Parathyroid adenoma (tissue), 2 donors: ENCODE results near the gene TMEM258.

Experiments
- H2AFZ ChIP-seq: fragments of 300-600 bp; sonication (generic); one replicate; pipeline ENCODE4 v1.7.0; 2017; ENCODE audit warnings: antibody characterized with exemption, mild to moderate bottlenecking
- H3K27ac ChIP-seq: fragments of 300-600 bp; sonication (generic); one replicate; pipeline ENCODE4 v1.7.0; 2017
- H3K27me3 ChIP-seq: fragments of 300-600 bp; sonication (generic); one replicate; pipeline ENCODE4 v1.7.0; 2017; ENCODE audit warnings: low read length; ENCODE audit not compliant: control insufficient read depth, insufficient read depth
- H3K36me3 ChIP-seq: fragments of 300-600 bp; sonication (generic); one replicate; pipeline ENCODE4 v1.7.0; 2017; ENCODE audit warnings: low read length; ENCODE audit not compliant: control insufficient read depth, insufficient read depth
- H3K4me1 ChIP-seq: fragments of 300-600 bp; sonication (generic); one replicate; pipeline ENCODE4 v1.7.0; 2017; ENCODE audit warnings: control low read depth
- H3K4me2 ChIP-seq: fragments of 300-600 bp; sonication (generic); one replicate; pipeline ENCODE4 v1.7.0; 2017; ENCODE audit warnings: low read length
- H3K4me3 ChIP-seq: fragments of 300-600 bp; sonication (generic); one replicate; pipeline ENCODE4 v1.7.0; 2017; ENCODE audit warnings: low read depth, low read length
- H3K79me2 ChIP-seq: fragments of 300-600 bp; sonication (generic); one replicate; pipeline ENCODE4 v1.7.0; 2017; ENCODE audit warnings: control low read depth
- H3K9ac ChIP-seq: fragments of 300-600 bp; sonication (generic); one replicate; pipeline ENCODE4 v1.7.0; 2017; ENCODE audit warnings: mild to moderate bottlenecking
- H3K9me3 ChIP-seq: fragments of 300-600 bp; sonication (generic); one replicate; pipeline ENCODE4 v1.7.0; 2017; ENCODE audit warnings: low read length; ENCODE audit not compliant: control insufficient read depth
- TF ChIP-seq, protein P1 (sequence below): fragments of 300-600 bp; sonication (generic); IDR thresholded peaks from one replicate; pipeline ENCODE4 v1.7.0; 2017; ENCODE audit warnings: antibody characterized with exemption, mild to moderate bottlenecking
- donor health status: primary hyperparathyroidism.

The TMEM258 gene

DNA sequence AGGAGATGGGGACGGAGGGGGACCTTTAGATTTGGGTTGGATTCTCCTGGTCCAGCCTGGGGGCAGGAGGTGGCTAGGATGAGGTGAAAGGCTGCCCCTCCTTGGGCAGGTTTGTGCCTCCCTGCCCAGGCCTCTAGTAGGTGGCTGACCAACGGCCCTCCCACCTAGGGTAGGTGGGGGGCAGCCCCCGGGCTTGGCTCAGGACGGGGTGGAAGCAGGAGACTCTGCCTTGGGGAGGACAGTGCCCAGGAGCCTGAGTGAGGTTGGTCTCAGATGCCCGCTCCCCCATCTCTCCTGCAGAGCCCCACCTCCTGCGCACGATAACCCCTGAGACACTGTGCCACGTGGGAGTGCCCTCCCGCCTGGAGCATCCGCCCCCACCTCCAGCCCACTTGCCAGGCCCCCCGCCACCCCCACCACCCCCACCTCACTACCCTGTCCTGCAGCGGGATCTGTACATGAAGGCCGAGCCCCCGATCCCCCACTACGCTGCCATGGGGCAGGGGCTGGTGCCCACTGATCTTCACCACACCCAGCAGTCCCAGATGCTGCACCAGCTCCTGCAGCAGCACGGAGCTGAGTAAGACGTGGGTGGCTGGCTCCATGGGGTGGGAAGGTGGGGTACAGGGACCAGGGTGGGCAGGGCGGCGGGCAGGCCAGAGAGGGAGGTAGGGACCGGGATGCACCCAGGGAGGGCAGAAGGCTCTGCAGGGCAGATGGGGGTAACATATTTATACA is 22.3 kb downstream of the TMEM258 start:
- Histone ChIP-seq H3K27me3 (no peaks in the 10 kb centered on the region), H3K4me3 (no peak overlapping the region), H3K27ac (no peak overlapping the region), H3K9ac (no peak overlapping the region), H3K4me1 (no peaks in the 10 kb centered on the region), H3K9me3 (no peaks in the 10 kb centered on the region), H2AFZ (no peak overlapping the region), H3K36me3 (no peaks in the 10 kb centered on the region), H3K79me2 (no peaks in the 10 kb centered on the region), H3K4me2 (no peak overlapping the region)
- TF ChIP-seq, protein P1, sequence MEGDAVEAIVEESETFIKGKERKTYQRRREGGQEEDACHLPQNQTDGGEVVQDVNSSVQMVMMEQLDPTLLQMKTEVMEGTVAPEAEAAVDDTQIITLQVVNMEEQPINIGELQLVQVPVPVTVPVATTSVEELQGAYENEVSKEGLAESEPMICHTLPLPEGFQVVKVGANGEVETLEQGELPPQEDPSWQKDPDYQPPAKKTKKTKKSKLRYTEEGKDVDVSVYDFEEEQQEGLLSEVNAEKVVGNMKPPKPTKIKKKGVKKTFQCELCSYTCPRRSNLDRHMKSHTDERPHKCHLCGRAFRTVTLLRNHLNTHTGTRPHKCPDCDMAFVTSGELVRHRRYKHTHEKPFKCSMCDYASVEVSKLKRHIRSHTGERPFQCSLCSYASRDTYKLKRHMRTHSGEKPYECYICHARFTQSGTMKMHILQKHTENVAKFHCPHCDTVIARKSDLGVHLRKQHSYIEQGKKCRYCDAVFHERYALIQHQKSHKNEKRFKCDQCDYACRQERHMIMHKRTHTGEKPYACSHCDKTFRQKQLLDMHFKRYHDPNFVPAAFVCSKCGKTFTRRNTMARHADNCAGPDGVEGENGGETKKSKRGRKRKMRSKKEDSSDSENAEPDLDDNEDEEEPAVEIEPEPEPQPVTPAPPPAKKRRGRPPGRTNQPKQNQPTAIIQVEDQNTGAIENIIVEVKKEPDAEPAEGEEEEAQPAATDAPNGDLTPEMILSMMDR: no peak

DNA sequence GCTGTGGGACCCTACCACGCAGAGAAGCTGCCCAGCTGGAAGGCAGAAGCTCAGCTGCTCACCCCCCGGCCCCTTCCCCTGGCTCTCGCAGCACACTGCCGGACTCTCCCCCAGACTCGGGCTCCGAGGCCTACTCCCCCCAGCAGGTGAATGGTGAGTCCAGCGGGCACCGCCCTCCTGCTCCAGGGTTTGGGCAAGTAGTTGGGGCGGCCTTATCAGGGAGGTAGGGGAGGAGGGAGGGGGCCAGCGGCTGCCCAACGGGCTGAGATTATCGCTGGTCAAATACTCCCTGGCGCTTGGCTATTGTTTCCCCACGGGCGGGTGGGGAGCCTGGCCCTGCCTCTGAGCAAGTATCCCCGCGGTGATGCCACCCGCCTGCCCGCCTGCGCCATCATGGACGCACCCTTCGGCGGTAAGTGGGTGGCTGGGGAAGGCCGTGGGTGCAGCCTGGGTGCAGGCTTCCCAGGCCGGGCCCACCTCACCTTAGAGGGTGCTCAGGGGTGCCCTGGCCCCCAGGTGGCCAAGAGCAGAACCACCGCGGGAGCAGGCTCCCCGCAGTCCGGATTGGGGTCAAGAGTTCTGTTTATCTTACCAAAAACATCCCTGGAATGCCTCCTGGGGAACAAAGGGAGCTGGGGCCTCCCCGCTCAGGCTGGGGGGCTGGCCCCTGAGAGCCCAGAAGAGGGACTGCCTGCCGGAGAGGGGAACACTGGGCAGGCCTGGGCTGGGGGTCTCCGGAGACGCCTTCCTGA is 23.1 kb downstream of the TMEM258 start:
- Histone ChIP-seq H3K9ac (no peak overlapping the region), H3K4me1 (no peaks in the 10 kb centered on the region), H3K27me3 (no peaks in the 10 kb centered on the region), H3K4me3 (no peak overlapping the region), H3K36me3 (no peaks in the 10 kb centered on the region), H2AFZ (no peak overlapping the region), H3K27ac (no peak overlapping the region), H3K9me3 (no peaks in the 10 kb centered on the region), H3K4me2 (no peak overlapping the region), H3K79me2 (no peaks in the 10 kb centered on the region)
- TF ChIP-seq, protein P1: no peak

DNA sequence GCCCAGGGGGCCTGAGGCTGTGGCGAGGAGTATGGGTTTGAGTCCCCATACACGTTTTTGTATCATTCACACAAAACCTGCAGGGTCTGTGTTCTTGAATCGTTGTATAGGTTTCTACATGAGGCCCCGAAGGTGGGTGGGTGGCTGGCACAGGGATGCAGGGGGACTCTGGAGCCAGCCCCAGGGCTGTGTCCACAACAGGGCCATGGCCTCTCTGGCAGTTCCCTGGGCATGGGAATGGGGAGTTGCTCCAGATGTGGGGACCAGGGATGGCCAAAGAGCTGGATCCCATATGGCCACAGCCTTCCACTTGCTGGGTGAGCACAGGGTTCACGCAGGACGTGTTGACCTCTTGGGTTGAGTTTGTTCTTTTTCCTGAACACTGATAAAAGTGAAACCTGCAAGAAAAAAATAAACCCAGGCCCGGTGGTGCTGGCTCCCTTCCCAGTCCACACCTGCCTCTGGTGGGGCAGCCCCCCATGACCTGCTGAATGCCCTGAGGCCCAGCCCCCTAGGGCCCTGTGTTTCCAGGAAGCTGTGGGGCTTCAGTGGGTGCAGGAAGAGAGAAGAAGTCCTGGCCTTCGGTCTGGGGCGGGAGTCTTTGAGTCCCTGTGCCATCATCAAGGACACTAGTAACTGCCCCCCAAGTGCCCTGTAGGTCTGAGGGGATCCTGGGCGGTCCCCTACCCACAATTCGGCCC is 23.9 kb downstream of the TMEM258 start:
- no peaks in the 10 kb centered on the region for H3K9me3 ChIP-seq
- TF ChIP-seq, protein P1: no peak
- H3K4me2 ChIP-seq: no peak overlapping the region
- no peaks in the 10 kb centered on the region for H3K27me3 ChIP-seq
- no peaks in the 10 kb centered on the region for H3K79me2 ChIP-seq
- no peak overlapping the region for H2AFZ ChIP-seq
- H3K9ac ChIP-seq: no peak overlapping the region
- H3K4me3 ChIP-seq: no peak overlapping the region
- no peak overlapping the region for H3K27ac ChIP-seq
- no peaks in the 10 kb centered on the region for H3K4me1 ChIP-seq
- H3K36me3 ChIP-seq: no peaks in the 10 kb centered on the region

DNA sequence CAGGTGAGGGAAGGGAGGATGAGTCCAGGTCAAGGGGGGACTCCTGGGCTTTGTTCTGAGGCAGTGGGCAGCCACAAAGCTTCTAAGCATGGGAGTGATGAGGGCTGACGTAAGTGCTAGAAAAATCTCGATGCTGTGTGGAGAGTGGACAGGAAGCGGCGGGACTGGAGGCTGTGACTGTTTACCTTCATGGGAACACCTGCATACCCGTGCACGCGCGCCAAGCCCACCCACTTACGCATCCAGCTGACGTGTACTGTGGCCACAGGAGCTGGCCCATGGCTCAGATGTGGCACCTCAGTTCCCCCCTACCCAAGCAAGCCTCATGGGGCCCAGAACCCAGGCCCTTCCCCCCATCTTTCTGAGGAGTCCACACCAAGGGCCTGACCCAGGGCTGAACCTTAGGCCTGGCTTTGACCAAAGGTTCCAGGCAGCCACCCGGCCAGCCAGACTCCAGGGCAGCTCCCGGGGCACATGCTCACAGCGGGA is 26.0 kb downstream of the TMEM258 start:
- no peak overlapping the region for H3K27ac ChIP-seq
- no peaks in the 10 kb centered on the region for H3K36me3 ChIP-seq
- H3K79me2 ChIP-seq: no peaks in the 10 kb centered on the region
- no peak overlapping the region for H3K9ac ChIP-seq
- H3K9me3 ChIP-seq: no peaks in the 10 kb centered on the region
- no peak overlapping the region for H3K4me3 ChIP-seq
- TF ChIP-seq, protein P1: no peak
- H3K27me3 ChIP-seq: no peaks in the 10 kb centered on the region
- no peaks in the 10 kb centered on the region for H3K4me1 ChIP-seq
- H2AFZ ChIP-seq: no peak overlapping the region
- no peak overlapping the region for H3K4me2 ChIP-seq
